Fibroblast of upper back skin (primary cell): ENCODE results near the gene MCC.
A peak's percentile ranks its signal among the peaks of the same experiment; 100 is the strongest.

Source experiments
- DNase-seq: peaks from one replicate; pipeline ENCODE4 v3.0.0-alpha.2; 2013

Gene MCC

DNA sequence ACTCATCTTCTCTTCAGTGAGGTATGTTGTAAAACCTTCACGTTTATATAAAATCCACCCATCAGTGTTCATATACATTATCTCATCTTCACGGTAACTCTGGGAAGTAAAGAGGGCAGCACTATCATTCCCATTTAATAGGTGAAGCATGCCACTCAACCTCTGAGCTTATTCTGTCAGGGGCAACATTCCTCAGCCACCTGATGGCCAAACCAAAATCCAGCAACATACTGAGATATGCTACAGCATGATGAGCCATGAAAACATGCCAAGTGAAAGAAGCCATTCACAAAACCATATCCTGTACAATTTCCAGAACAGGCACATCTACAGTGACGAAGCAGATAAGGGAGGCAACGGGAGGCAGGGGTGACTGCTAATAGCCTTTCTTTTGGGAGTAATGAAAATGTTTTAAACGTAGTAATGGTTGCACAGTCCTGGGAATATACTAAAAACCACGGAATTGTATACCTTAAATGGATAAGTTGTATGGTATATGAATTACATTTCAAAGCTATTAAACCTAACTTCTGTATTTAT, 220.8 kb downstream of the MCC start:
- no peak for DNase-seq

DNA sequence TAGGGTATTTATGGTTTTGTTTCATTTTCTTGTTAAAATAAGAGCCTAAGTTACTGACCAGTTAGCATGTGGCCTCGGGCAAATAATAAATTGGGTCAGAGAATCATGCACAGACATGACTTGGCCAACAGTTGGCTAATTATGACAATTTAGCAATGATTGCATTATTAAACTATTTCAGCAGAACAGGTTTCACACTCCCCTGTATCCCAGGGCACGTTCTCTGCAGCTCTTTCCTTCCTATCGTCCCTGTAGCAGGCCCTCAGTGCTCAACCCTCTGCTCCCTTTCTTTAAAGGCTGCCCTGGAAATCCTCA, 221.4 kb downstream of the MCC start:
- no peak for DNase-seq

- DNase-seq: no peak
These were observed 221.9 kb downstream of the MCC start for GRCh38 chr5:113266227-113266912.

DNA sequence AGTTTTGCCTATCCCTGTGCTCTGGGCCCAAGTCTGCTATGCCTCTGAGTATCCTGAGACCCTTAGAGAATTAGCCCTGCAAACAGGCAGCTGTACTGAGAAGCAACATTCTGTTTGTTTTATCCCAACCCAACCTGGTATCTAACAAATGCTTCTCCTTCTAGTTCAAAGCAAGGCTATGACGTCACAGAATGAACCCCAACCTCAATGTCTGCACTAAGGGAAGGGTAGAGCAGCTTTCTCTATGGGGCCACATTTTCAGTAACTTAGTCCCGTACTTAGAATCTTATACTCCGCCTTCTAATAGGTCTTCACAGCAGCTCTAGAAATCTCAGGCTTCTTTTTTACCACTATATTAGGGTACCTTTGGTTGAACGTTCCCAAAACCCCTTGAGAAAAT, 223.1 kb downstream of the MCC start:
- no peak for DNase-seq

- DNase-seq: peak; percentile 55
These were observed 224.2 kb downstream of the MCC start for GRCh38 chr5:113264046-113264445.

- no peak for DNase-seq
These were observed 224.7 kb downstream of the MCC start for GRCh38 chr5:113263545-113263944.

DNA sequence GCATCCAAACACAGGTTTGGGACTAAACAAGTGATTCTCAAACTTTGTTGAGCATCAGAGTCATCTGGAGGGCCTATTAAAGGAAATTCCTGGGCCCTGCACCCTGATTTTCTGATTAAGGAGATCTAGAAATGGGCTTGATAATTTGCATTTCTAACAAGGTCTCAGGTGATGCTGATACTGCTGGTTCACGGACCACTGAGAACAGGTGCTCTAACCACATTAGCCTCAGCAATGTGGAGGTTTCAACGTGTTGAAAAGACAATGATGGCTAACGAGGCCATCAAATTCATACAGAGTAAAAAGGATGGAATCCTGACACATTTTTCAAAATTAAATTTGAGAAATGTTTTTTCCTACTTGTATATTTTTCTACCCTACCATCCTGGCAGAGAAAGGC, 225.6 kb downstream of the MCC start:
- no peak for DNase-seq

GRCh38 chr5:113259034-113259433, 229.2 kb downstream of the MCC start:
- no peak for DNase-seq

GRCh38 chr5:113257545-113257944, 230.7 kb downstream of the MCC start:
- no peak for DNase-seq

DNA sequence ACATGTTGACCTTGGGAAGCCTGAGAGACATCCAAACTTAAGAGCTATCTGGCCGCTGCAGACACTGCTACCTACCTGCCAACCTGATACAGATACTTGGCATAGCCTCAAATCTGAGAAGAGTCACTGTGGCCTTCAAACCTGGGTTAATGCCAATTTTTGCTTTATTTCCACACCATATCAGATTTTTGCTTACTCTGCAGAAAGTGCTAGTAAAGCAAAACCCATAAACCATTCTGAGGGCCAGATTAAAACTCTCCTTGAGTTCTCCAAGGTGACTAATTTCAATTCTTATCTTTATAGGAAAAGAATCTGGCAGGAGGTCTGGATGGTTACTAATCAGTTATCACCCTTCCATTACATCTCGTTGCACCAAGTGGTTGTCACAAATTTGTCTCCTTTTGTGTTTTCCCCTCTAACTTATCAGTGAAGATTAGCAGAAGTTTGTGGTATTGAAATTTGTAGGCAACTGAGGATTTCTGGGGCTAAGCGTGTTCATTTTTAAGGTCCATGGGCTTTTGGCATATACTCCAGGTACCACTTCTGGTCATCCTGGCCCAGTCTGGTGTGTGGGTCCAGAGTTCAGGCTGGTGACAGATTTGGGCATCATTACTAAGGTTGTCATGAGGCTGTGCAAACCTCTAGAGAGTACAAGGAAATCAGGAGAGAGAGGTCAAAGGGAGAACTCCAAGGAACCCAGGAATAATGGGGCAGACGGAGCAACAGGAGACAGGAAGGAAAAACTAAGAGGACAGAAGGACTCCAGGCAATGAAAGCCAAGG, 231.4 kb downstream of the MCC start:
- no peak for DNase-seq

GRCh38 chr5:113255579-113256386, 232.5 kb downstream of the MCC start:
- no peak for DNase-seq

- DNase-seq: no peak
These were observed 233.1 kb downstream of the MCC start for GRCh38 chr5:113255105-113255504.

DNA sequence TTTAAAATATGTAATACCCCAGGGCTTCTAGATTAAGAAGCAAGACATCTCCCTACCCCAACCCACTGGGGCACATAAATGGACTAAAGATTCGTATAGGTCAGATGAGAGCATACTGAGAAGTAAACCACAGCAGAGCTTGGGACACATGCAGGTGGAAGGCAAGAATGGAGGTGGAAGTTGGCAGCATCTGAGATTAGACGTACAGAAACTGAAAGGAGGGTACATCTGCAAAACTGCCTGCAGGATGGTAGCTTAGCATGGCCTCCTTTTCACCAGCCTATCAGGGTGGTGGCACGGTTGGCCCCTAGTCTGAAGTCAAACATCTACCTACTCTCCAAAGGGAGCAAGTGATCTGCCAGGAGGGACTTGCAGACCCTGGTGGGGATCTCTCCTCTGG, 235.2 kb downstream of the MCC start:
- DNase-seq: no peak

GRCh38 chr5:113252066-113252465, 236.2 kb downstream of the MCC start:
- no peak for DNase-seq

DNA sequence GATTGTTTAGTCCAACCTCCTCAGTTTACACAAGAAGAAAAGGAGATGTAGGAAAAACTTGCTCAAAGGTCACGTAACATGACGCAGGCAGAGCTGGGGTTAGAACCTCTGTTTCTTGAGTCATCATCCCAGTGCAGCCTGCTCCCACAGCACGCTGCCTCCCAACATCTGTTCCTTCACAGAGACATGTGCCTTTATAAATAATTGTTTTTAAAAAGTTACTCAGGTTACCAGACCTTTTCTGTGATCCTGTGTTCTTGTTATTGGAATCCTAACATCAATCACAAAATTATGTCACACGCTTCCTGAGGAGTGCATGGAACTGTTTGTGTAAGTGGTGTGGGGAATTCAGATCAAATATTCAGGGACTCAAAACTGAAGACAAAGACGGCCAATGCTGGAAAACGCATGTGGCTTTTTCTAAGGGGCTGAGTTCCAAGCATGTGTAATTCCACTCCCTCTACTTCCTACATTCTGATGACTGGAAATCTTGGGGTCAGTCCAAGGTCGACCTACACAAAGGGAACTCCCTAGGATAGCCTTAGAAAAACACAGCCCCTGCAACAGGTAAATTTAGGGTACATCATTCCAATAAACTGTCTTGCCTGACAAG, 237.8 kb downstream of the MCC start:
- DNase-seq: peak; percentile 78

DNA sequence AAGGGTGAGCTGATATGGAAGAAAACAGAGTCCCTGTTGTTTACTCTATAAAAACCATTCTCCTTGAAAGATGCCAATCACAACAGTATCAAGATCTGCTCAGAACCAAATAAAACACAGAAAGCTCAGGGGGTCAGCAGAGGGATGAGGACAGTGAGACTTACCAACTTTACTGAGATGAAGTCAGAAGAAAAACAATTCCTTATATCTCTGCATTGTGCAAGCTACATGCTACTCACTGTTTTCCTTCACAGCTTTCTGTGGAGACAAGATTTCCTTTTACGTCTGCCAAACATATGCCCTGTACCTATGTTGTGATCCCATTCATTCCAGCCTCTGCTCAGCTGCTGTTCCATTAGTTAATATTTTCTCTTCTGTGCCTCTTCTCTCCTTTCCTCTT, 239.0 kb downstream of the MCC start:
- DNase-seq: no peak

- peak; percentile 72 for DNase-seq
These were observed 241.8 kb downstream of the MCC start for GRCh38 chr5:113246361-113246870.

GRCh38 chr5:113245427-113246225, 242.6 kb downstream of the MCC start:
- no peak for DNase-seq

GRCh38 chr5:113244966-113245365, 243.3 kb downstream of the MCC start:
- no peak for DNase-seq

GRCh38 chr5:113243349-113243664, 244.9 kb downstream of the MCC start:
- DNase-seq: no peak

- peak; percentile 35 for DNase-seq
These were observed 245.5 kb downstream of the MCC start for GRCh38 chr5:113242481-113243348.
